Measurements from ENCODE around the gene GPC5. TPM values are rescaled to one million over a fixed set of nuclear protein-coding genes. Genes with fewer than 3 reads are reported as not detected.
"Not testable (repeated sequence)": the region's sequence is repeated elsewhere in the genome, so short reads cannot be mapped to it uniquely, and the experiment has no call there.

Gene GPC5
- total RNA-seq, 1 donor from 2014 or later, result 8.7 TPM

DNA sequence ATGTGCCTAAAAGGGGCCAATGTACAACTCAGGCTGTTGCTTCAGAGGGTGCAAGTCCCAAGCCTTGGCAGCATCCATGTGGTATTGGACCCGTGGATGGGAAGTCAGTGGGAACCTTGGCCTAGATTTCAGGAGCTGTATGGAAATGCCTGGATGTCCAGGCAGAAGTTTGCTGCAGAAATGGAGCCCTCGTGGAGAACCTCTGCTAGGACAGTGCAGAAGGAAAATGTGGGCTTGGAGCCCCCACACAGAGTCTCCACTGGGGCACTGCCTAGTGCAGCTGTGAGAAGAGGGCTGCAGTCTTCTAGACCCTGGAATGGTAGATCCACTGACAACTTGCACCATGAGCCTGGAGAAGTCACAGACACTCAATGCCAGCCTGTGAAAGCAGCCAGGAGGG, 28.5 kb downstream of the GPC5 start:
- no peaks in the 10 kb centered on the region for H3K4me1 ChIP-seq
- no peaks in the 10 kb centered on the region for H3K36me3 ChIP-seq
- no peak overlapping the region for H3K27ac ChIP-seq
- no peaks in the 10 kb centered on the region for H3K27me3 ChIP-seq (ENCODE audit: low read depth)
- peaks cover 22% of the 10 kb centered on the region for H3K9me3 ChIP-seq
- TF ChIP-seq, protein P1, sequence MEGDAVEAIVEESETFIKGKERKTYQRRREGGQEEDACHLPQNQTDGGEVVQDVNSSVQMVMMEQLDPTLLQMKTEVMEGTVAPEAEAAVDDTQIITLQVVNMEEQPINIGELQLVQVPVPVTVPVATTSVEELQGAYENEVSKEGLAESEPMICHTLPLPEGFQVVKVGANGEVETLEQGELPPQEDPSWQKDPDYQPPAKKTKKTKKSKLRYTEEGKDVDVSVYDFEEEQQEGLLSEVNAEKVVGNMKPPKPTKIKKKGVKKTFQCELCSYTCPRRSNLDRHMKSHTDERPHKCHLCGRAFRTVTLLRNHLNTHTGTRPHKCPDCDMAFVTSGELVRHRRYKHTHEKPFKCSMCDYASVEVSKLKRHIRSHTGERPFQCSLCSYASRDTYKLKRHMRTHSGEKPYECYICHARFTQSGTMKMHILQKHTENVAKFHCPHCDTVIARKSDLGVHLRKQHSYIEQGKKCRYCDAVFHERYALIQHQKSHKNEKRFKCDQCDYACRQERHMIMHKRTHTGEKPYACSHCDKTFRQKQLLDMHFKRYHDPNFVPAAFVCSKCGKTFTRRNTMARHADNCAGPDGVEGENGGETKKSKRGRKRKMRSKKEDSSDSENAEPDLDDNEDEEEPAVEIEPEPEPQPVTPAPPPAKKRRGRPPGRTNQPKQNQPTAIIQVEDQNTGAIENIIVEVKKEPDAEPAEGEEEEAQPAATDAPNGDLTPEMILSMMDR (IDR thresholded peaks at IDR 0.05), result no peak
- H3K4me3 ChIP-seq, result no peak overlapping the region
- intact Hi-C loops (cut with DNase I), result no loop called here
- no peak for ATAC-seq
- DNase-seq, result no peak

DNA sequence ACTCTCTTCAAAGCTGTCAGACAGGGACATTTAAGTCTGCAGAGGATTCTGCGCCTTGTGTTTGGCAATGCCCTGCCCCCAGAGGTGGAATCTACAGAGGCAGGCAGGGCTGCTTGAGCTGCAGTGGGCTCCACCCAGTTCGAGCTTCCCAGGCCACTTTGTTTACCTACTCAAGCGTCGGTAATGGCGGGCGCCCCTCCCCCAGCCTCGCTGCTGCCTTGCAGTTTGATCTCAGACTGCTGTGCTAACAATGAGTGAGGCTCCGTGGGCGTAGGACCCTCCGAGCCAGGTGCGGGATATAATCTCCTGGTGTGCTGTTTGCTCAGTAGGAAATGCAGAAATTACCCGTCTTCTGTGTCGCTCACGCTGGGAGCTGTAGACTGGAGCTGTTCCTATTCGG, 40.3 kb downstream of the GPC5 start:
- H3K4me3 ChIP-seq; DNase-seq; H3K4me1 ChIP-seq; H3K27me3 ChIP-seq (ENCODE audit: low read depth); H3K9me3 ChIP-seq; intact Hi-C loops (cut with DNase I); ATAC-seq; H3K36me3 ChIP-seq; H3K27ac ChIP-seq: not testable (repeated sequence)

DNA sequence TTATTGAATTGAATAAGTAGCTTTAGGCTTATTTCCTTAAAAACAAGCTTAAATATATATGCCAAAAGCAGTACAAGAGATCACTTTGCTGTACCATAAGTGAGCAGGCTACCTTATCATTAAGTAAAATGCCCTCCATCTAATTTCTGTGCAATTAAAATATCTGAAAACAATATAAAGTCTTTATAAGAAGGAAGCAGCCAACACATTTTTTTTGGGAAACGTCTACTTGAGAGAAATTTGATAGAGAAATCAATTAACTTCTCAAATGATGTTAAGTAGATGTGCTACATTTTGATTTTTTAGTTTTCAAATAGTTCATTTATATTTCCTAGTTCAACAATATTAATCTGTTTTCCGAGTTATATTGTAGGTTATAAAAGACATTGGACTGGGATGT, 52.5 kb downstream of the GPC5 start:
- Histone ChIP-seq H3K27ac (no peak overlapping the region), H3K36me3 (no peaks in the 10 kb centered on the region), H3K9me3 (no peaks in the 10 kb centered on the region), H3K27me3 (ENCODE audit: low read depth) (no peaks in the 10 kb centered on the region), H3K4me1 (no peaks in the 10 kb centered on the region), H3K4me3 (no peak overlapping the region)
- ATAC-seq (no peak), DNase-seq (no peak)
- intact Hi-C loops (cut with DNase I), result no loop called here
- TF ChIP-seq, protein P1 (IDR thresholded peaks at IDR 0.05), result no peak

DNA sequence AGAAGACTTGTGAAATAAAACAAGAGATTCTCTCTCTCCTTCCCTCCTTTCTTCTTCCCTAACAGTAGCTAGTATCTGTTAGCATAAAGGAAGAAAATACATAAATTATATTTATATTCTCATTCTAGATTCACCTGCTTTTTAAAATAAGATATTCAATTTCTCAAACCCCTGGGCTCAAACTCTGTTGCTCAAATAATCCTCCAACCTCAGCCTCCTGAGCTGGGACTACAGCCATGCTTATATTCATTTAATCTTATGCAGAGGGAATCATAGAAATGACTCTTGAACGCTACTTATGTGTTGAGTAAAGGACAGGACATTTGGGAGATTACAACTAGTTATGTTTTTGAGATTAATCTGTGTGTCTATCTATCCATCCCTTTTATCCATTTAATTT, 56.2 kb downstream of the GPC5 start:
- Histone ChIP-seq H3K36me3 (no peaks in the 10 kb centered on the region), H3K27ac (no peak overlapping the region), H3K4me1 (no peaks in the 10 kb centered on the region), H3K27me3 (ENCODE audit: low read depth) (no peaks in the 10 kb centered on the region), H3K9me3 (no peaks in the 10 kb centered on the region), H3K4me3 (no peak overlapping the region)
- intact Hi-C loops (cut with DNase I), result no loop called here
- no peak for DNase-seq
- no peak for ATAC-seq
- TF ChIP-seq, protein P1 (IDR thresholded peaks at IDR 0.05), result no peak

DNA sequence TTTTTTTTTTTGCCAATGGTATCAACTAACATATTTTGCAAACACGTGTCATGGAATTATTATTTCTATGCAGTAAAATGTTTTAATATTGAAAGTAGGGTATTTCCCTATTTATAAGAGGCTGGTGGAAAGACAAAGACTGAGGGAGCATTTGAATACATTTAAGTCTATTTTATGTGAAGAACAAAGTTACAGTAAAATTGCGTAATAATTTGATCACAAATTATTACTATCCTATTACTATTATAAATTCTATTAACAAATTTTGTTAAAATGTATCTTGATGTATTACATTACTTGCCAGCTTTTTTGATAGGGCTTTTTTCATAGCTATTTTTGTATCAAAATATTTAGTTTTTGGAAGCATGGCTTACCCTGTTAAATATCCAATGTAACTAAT, 58.4 kb downstream of the GPC5 start:
- Histone ChIP-seq H3K9me3 (no peaks in the 10 kb centered on the region), H3K36me3 (no peaks in the 10 kb centered on the region), H3K4me3 (no peak overlapping the region), H3K4me1 (no peaks in the 10 kb centered on the region), H3K27me3 (ENCODE audit: low read depth) (no peaks in the 10 kb centered on the region), H3K27ac (no peak overlapping the region)
- ATAC-seq (no peak), DNase-seq (no peak)
- TF ChIP-seq, protein P1 (IDR thresholded peaks at IDR 0.05), result no peak
- intact Hi-C loops (cut with DNase I), result no loop called here

DNA sequence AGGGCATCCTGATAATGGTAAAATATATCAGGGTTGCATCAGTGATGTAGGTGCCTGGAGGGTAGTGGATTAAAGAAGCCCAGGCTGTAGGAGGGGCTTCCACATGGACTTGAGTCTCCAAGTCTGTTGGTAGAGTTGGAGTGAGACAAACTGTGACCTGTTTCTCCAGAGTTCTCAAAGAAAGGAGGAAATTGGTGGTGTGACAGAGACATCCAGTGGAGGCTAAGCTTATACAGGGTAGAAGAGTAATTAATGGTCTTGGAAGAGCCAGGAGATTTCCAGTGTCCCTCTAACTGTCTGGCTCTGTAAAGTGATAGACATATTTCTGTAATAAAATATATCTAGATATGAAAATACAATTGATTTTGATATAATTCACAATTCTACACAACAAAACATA, 61.1 kb downstream of the GPC5 start:
- Histone ChIP-seq H3K27ac (no peak overlapping the region), H3K4me1 (no peaks in the 10 kb centered on the region), H3K27me3 (ENCODE audit: low read depth) (no peaks in the 10 kb centered on the region), H3K36me3 (no peaks in the 10 kb centered on the region), H3K4me3 (no peak overlapping the region), H3K9me3 (no peaks in the 10 kb centered on the region)
- ATAC-seq (no peak), DNase-seq (no peak)
- intact Hi-C loops (cut with DNase I), result no loop called here
- TF ChIP-seq, protein P1 (IDR thresholded peaks at IDR 0.05), result no peak
